H1 (cell line): ENCODE results near the gene MACROD2. TPM values are rescaled to one million over a fixed set of nuclear protein-coding genes. Genes with fewer than 3 reads are reported as not detected.

Experiments
- CTCF ChIA-PET: fragments of 300-600 bp; sonication (Branson Sonifier 250); formaldehyde crosslinking; loops from one replicate; lab custom pipeline; 2021; ENCODE audit not compliant: partially characterized antibody; lab: Charles Lee
- POLR2A ChIA-PET: fragments of 300-600 bp; sonication (Branson Sonifier 250); formaldehyde crosslinking; loops from one replicate; lab custom pipeline; 2021; ENCODE audit warnings: inconsistent platforms; ENCODE audit not compliant: partially characterized antibody; lab: Charles Lee
- DNase-seq, 2 experiments: peaks; one replicate each; pipeline versions ENCODE4 v3.0.0 to v3.0.0-alpha.2; 2010 to 2022; ENCODE audit warnings: low spot score in 2 of 2, low read depth in 1 of 2, mixed read lengths in 1 of 2
- FAIRE-seq: peaks from 2 replicates; lab custom pipeline; 2011; peaks lifted over from hg19 to GRCh38; lab: Jason Lieb, UNC
- H2AFZ ChIP-seq: 2 replicates; pipeline ENCODE4 v1.8.1; 2012; ENCODE audit warnings: low read length, inconsistent platforms
- H2AK5ac ChIP-seq: 2 replicates; pipeline ENCODE4 v1.6.1; 2013; ENCODE audit warnings: low read depth, low read length
- H2BK120ac ChIP-seq: replicated peaks from 2 replicates; pipeline ENCODE3; 2013; ENCODE audit warnings: low read depth, low read length, inconsistent platforms
- H2BK12ac ChIP-seq: 2 replicates; pipeline ENCODE4 v1.6.1; 2013; ENCODE audit warnings: low read depth, low read length
- H2BK15ac ChIP-seq: 2 replicates; pipeline ENCODE4 v1.6.1; 2013; ENCODE audit warnings: low read length
- H2BK20ac ChIP-seq: 2 replicates; pipeline ENCODE4 v1.6.1; 2013; ENCODE audit warnings: low read length
- H2BK5ac ChIP-seq: 2 replicates; pipeline ENCODE4 v1.6.1; 2013; ENCODE audit warnings: low read depth, low read length
- H3K14ac ChIP-seq: 2 replicates; pipeline ENCODE4 v1.6.1; 2013; ENCODE audit warnings: inconsistent platforms; ENCODE audit not compliant: insufficient read length
- H3K18ac ChIP-seq: 2 replicates; pipeline ENCODE4 v1.6.1; 2013; ENCODE audit warnings: low read length; ENCODE audit errors: extremely low read depth
- H3K23ac ChIP-seq: 2 replicates; pipeline ENCODE4 v1.6.1; 2013; ENCODE audit warnings: inconsistent platforms; ENCODE audit not compliant: insufficient read length
- H3K23me2 ChIP-seq: 2 replicates; pipeline ENCODE4 v1.6.1; 2013; ENCODE audit warnings: low read depth, low read length
- H3K27ac ChIP-seq: 2 replicates; pipeline ENCODE4 v1.6.1; 2011; ENCODE audit warnings: low read depth, low read length, inconsistent platforms
- H3K27me3 ChIP-seq, 4 experiments: replicated peaks in 1 of 4; 1 replicate in 1 of 4; 2 replicates in 3 of 4; pipeline versions ENCODE4 v1.6.1 to v1.8.1; 2011 to 2013; ENCODE audit warnings: low read length in 3 of 4, mild to moderate bottlenecking in 3 of 4, inconsistent platforms in 2 of 4, mixed read lengths in 2 of 4, moderate library complexity in 1 of 4; ENCODE audit not compliant: control insufficient read depth in 3 of 4, insufficient read depth in 3 of 4; ENCODE audit errors: extremely low read depth in 1 of 4
- H3K36me3 ChIP-seq, 4 experiments: 2 replicates each; pipeline versions ENCODE4 v1.6.1 to v1.8.1; 2011 to 2013; ENCODE audit warnings: mild to moderate bottlenecking in 4 of 4, low read length in 3 of 4, moderate library complexity in 2 of 4, control low read depth in 1 of 4, inconsistent platforms in 1 of 4; ENCODE audit not compliant: insufficient read depth in 4 of 4, control insufficient read depth in 2 of 4
- H3K4ac ChIP-seq: replicated peaks from 2 replicates; pipeline ENCODE3; 2013; ENCODE audit warnings: low read length, low read depth, mixed read lengths, inconsistent platforms; ENCODE audit not compliant: insufficient read length
- H3K4me1 ChIP-seq, 4 experiments: replicated peaks in 1 of 4; 1 replicate in 1 of 4; 2 replicates in 3 of 4; pipeline versions ENCODE4 v1.6.1 to v1.8.1; 2011 to 2013; ENCODE audit warnings: low read length in 3 of 4, inconsistent platforms in 2 of 4, mixed read lengths in 1 of 4; ENCODE audit not compliant: insufficient read depth in 4 of 4, control insufficient read depth in 3 of 4
- H3K4me2 ChIP-seq, 2 experiments: 2 replicates each; pipeline versions ENCODE4 v1.6.1 to v1.8.1; 2011 to 2013; ENCODE audit warnings: low read depth in 2 of 2, low read length in 2 of 2, control low read depth in 1 of 2, inconsistent platforms in 1 of 2, mild to moderate bottlenecking in 1 of 2; ENCODE audit not compliant: insufficient read depth in 1 of 2
- H3K4me3 ChIP-seq, 4 experiments: fragments of 200-600, 300-600 bp in 1 of 4; sonication (generic), shearing (Covaris generic), sonication (Bioruptor Twin) in 1 of 4; 2 replicates each; pipeline versions ENCODE4 v1.5.1 to v1.8.1; 2011 to 2016; ENCODE audit warnings: low read length in 4 of 4, low read depth in 3 of 4, control low read depth in 2 of 4, inconsistent platforms in 2 of 4, mild to moderate bottlenecking in 2 of 4, mixed read lengths in 1 of 4, moderate library complexity in 1 of 4; ENCODE audit not compliant: insufficient read depth in 2 of 4; ENCODE audit errors: extremely low read depth in 1 of 4
- H3K56ac ChIP-seq: replicated peaks from 2 replicates; pipeline ENCODE3; 2013; ENCODE audit warnings: low read depth, mild to moderate bottlenecking, mixed read lengths, low read length, inconsistent platforms; ENCODE audit not compliant: insufficient read length
- H3K79me1 ChIP-seq: 2 replicates; pipeline ENCODE4 v1.6.1; 2013; ENCODE audit warnings: low read depth, low read length, control low read depth
- H3K79me2 ChIP-seq, 2 experiments: 2 replicates each; pipeline versions ENCODE4 v1.6.1 to v1.8.1; 2012 to 2013; ENCODE audit warnings: low read length in 2 of 2, mild to moderate bottlenecking in 2 of 2, inconsistent platforms in 1 of 2; ENCODE audit not compliant: insufficient read depth in 2 of 2, control insufficient read depth in 1 of 2
- H3K9ac ChIP-seq, 4 experiments: replicated peaks in 1 of 4; 1 replicate in 1 of 4; 2 replicates in 3 of 4; pipeline versions ENCODE4 v1.6.1 to v1.8.1; 2011 to 2013; ENCODE audit warnings: low read depth in 3 of 4, low read length in 3 of 4, control low read depth in 2 of 4, mild to moderate bottlenecking in 2 of 4, moderate library complexity in 2 of 4, inconsistent platforms in 1 of 4; ENCODE audit errors: extremely low read depth in 1 of 4
- H3K9me3 ChIP-seq, 2 experiments: 2 replicates each; pipeline versions ENCODE4 v1.6.1 to v1.8.1; 2012 to 2013; ENCODE audit warnings: mild to moderate bottlenecking in 2 of 2, moderate library complexity in 2 of 2, control low read depth in 1 of 2, inconsistent platforms in 1 of 2, low read depth in 1 of 2, low read length in 1 of 2, mixed read lengths in 1 of 2; ENCODE audit not compliant: insufficient read depth in 2 of 2
- H4K20me1 ChIP-seq, 2 experiments: replicated peaks in 1 of 2; 2 replicates each; pipeline versions ENCODE3 to v1.8.1; 2011 to 2013; ENCODE audit warnings: inconsistent platforms in 2 of 2, low read length in 2 of 2, mild to moderate bottlenecking in 1 of 2; ENCODE audit not compliant: insufficient read depth in 2 of 2, control insufficient read depth in 1 of 2
- H4K5ac ChIP-seq: 2 replicates; pipeline ENCODE4 v1.6.1; 2013; ENCODE audit warnings: low read length, low read depth, mixed read lengths, inconsistent platforms; ENCODE audit not compliant: insufficient read length
- H4K8ac ChIP-seq: 2 replicates; pipeline ENCODE4 v1.8.0; 2013; ENCODE audit warnings: mild to moderate bottlenecking, moderate library complexity, low read length, inconsistent platforms; ENCODE audit not compliant: insufficient read depth; ENCODE audit errors: extremely low read depth
- H4K91ac ChIP-seq: replicated peaks from 2 replicates; pipeline ENCODE3; 2013; ENCODE audit warnings: low read length, mixed read lengths, inconsistent platforms; ENCODE audit not compliant: insufficient read length
- CBX5 ChIP-seq: fragments of 300-800, 300-1000 bp; sonication (generic); IDR thresholded peaks from 2 replicates; pipeline ENCODE4 v1.7.1; 2016; ENCODE audit warnings: antibody characterized with exemption, low read length, low read depth
- CHD1 ChIP-seq: IDR thresholded peaks from 2 replicates; pipeline ENCODE4 v1.6.1; 2012; ENCODE audit warnings: low read depth, low read length, improper control_type of control experiment
- EP300 ChIP-seq, 2 experiments: IDR thresholded peaks; 1 replicate in 1 of 2; 2 replicates in 1 of 2; pipeline ENCODE4 v1.6.1; 2011 to 2012; ENCODE audit warnings: low read depth in 2 of 2, low read length in 2 of 2, mild to moderate bottlenecking in 2 of 2, borderline replicate concordance in 1 of 2, inconsistent platforms in 1 of 2, moderate library complexity in 1 of 2
- GTF2F1 ChIP-seq: IDR thresholded peaks from 2 replicates; pipeline ENCODE4 v1.6.1; 2012; ENCODE audit warnings: low read depth, low read length, improper control_type of control experiment, borderline replicate concordance
- HDAC2 ChIP-seq, 2 experiments: fragments of 300-600 bp in 1 of 2; sonication (generic) in 1 of 2; IDR thresholded peaks; 2 replicates each; pipeline ENCODE4 v1.6.1; 2011 to 2012; ENCODE audit warnings: low read depth in 2 of 2, low read length in 2 of 2, mild to moderate bottlenecking in 2 of 2, moderate library complexity in 2 of 2, borderline replicate concordance in 1 of 2, inconsistent platforms in 1 of 2
- JUN ChIP-seq: IDR thresholded peaks from 2 replicates; pipeline ENCODE4 v1.6.1; 2011; ENCODE audit warnings: low read depth, mild to moderate bottlenecking, improper control_type of control experiment, low read length
- KDM4A ChIP-seq: IDR thresholded peaks from one replicate; pipeline ENCODE4 v1.7.1; 2012; ENCODE audit warnings: low read depth, mild to moderate bottlenecking, moderate library complexity, low read length, inconsistent platforms; ENCODE audit not compliant: severe bottlenecking
- NANOG ChIP-seq: IDR thresholded peaks from 2 replicates; pipeline ENCODE4 v1.6.1; 2011; ENCODE audit warnings: low read length, low read depth, mild to moderate bottlenecking, inconsistent platforms; ENCODE audit not compliant: insufficient read depth, poor library complexity, severe bottlenecking
- SIRT6 ChIP-seq: IDR thresholded peaks from one replicate; pipeline ENCODE4 v1.7.1; 2012; ENCODE audit warnings: low read length, inconsistent platforms
- SP2 ChIP-seq: IDR thresholded peaks from 2 replicates; pipeline ENCODE4 v1.6.1; 2012; ENCODE audit warnings: mild to moderate bottlenecking, low read length, inconsistent platforms
- SP4 ChIP-seq: IDR thresholded peaks from 2 replicates; pipeline ENCODE4 v1.6.1; 2012; ENCODE audit warnings: low read length, inconsistent platforms
- SRF ChIP-seq: IDR thresholded peaks from 2 replicates; pipeline ENCODE4 v1.6.1; 2011; ENCODE audit warnings: mild to moderate bottlenecking, low read depth, low read length, moderate library complexity
- SUZ12 ChIP-seq: fragments of 200-600 bp; sonication (generic); IDR thresholded peaks from 2 replicates; pipeline ENCODE4 v1.6.1; 2012; ENCODE audit warnings: mild to moderate bottlenecking, inconsistent platforms, low read length, moderate library complexity, mixed read lengths
- TEAD4 ChIP-seq: IDR thresholded peaks from 2 replicates; pipeline ENCODE4 v1.6.1; 2012; ENCODE audit warnings: low read depth, low read length, inconsistent platforms, mixed read lengths
- ZNF274 ChIP-seq: IDR thresholded peaks from 2 replicates; pipeline ENCODE4 v1.7.0; 2012; ENCODE audit warnings: low read length, borderline replicate concordance; ENCODE audit errors: extremely low read depth
- WGBS, 2 experiments: shearing (Covaris generic) in 1 of 2; methylation state at CpG; one replicate each; pipeline versions ENCODE4 v1.1.6 to v1.1.7; 2013 to 2015; ENCODE audit warnings: low lambda C conversion rate in 2 of 2, mixed read lengths in 2 of 2, inconsistent platforms in 1 of 2, low coverage in 1 of 2, missing lambda C conversion rate in 1 of 2; ENCODE audit not compliant: insufficient replicate concordance in 2 of 2, insufficient coverage in 1 of 2, insufficient read length in 1 of 2; ENCODE audit errors: extremely low coverage in 1 of 2, missing lambda C conversion rate in 1 of 2; 5-methylcytosine and 5-hydroxymethylcytosine counted together
- polyA plus RNA-seq, 7 experiments: library from polyadenylated mRNA; depleted of rRNA in 3 of 7; stranded (reverse) in 5 of 7; unstranded in 2 of 7; fragments of >200 nt in 5 of 7; fragments of 200-250 nt in 2 of 7; gene quantifications; 1 replicate in 5 of 7; 2 replicates in 1 of 7; 4 replicates in 1 of 7; pipeline versions ENCODE4 v1.2.1 to v1.2.3, GENCODE V29; 2011 to 2013; ENCODE audit warnings: missing spikeins in 2 of 7, mixed read lengths in 2 of 7
- total RNA-seq: library from RNA; stranded (reverse); fragmentation: NEBNext Ultra II Directional; extraction: Animal tissue kit (Norgen Biotek cat#: 25700); gene quantifications from 2 replicates; pipeline ENCODE4 v1.2.1, GENCODE V29; 2021

The MACROD2 gene
- total and polyA plus RNA-seq, 2 of the 8 experiments (the other 6 are each of a cell fraction or from before 2014, with no cell fraction given), result 0.70 to 3.9 TPM

GRCh38 chr20:15339264-15339663 lies 1343.9 kb downstream of the MACROD2 start:
- CTCF ChIA-PET, result no interaction called here
- FAIRE-seq (no peak), DNase-seq (no peak)
- Histone ChIP-seq H3K27ac (no peak overlapping the region), H3K18ac (no peak overlapping the region), H2AK5ac (no peak overlapping the region), H3K23me2 (no peaks in the 10 kb centered on the region), H3K9me3 (no peaks in the 10 kb centered on the region), H3K4ac (no peak overlapping the region), H2BK12ac (no peak overlapping the region), H2BK120ac (no peak overlapping the region), H3K79me2 (no peaks in the 10 kb centered on the region), H2BK5ac (no peak overlapping the region), H2AFZ (no peak overlapping the region), H2BK15ac (no peak overlapping the region), H3K4me2 (no peak overlapping the region), H3K56ac (no peak overlapping the region), H3K4me1 (peaks cover 0 to 7% (median 0%) of the 10 kb centered on the region in 4 experiments; a peak in 2 of 7 replicates), H3K9ac (no peak overlapping the region), H2BK20ac (no peak overlapping the region), H4K20me1 (no peaks in the 10 kb centered on the region), H4K91ac (no peak overlapping the region), H3K79me1 (no peaks in the 10 kb centered on the region), H3K23ac (no peak overlapping the region), H4K8ac (no peak overlapping the region), H3K4me3 (no peak overlapping the region), H4K5ac (no peak overlapping the region), H3K14ac (no peak overlapping the region), H3K36me3 (no peaks in the 10 kb centered on the region), H3K27me3 (no peaks in the 10 kb centered on the region)
- POLR2A ChIA-PET, result no interaction called here
- 91% methylated on average over 3 of the region's 3 CpGs; no CpG with 5 or more reads in 1 of the 2 experiments for WGBS, 2 experiments
- TF ChIP-seq NANOG, result no peak
- no peak for TF ChIP-seq SUZ12
- no peak for TF ChIP-seq EP300 (IDR thresholded peaks at IDR 0.05; ENCODE audit: borderline replicate concordance in 1 of 2, low read depth in 2 of 2, low read length in 2 of 2)
- no peak for TF ChIP-seq ZNF274
- no peak for TF ChIP-seq KDM4A
- no peak for TF ChIP-seq CHD1
- no peak for TF ChIP-seq SIRT6
- TF ChIP-seq TEAD4, result no peak
- TF ChIP-seq HDAC2 (IDR thresholded peaks at IDR 0.05; ENCODE audit: borderline replicate concordance in 1 of 2, low read depth in 2 of 2, low read length in 2 of 2), result no peak
- TF ChIP-seq GTF2F1, result no peak
- no peak for TF ChIP-seq SRF
- TF ChIP-seq SP4, result no peak
- TF ChIP-seq SP2, result no peak
- no peak for TF ChIP-seq JUN
- TF ChIP-seq CBX5, result no peak
